ENCODE data around the gene WFDC9. TPM values are rescaled to one million over a fixed set of nuclear protein-coding genes. Genes with fewer than 3 reads are reported as not detected.

The WFDC9 gene
- total RNA-seq, 1 donor from 2014 or later, result not detected

DNA sequence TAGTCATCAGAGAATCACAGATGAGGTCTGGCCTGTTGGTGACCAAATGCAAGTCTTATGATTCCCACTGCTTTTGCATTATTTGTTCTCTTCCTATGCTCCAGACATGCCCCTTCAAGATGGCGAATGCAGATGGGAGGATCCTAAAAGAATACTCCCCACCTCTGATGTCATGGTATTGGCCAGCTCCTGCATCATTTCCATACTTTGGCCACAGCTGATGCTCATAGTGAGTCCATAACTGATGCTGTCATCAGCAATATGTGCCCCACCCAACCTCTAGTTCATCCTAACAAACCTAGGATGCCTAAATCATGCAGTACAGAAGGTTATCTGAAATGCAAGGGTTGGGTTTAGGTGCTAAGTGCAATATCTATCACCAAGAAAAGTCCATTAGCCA, 5.4 kb upstream of the WFDC9 start:
- Mint-ChIP-seq H3K9me3 (peaks cover 9% of the 10 kb centered on the region), H3K4me1 (no peaks in the 10 kb centered on the region), H3K36me3 (ENCODE audit: low read depth) (peaks cover 2% of the 10 kb centered on the region), H3K4me3 (no peak overlapping the region), H3K27me3 (ENCODE audit: low read depth) (peaks cover 33% of the 10 kb centered on the region), H3K27ac (ENCODE audit: unreplicated experiment) (no peak overlapping the region)
- DNase-seq (ENCODE audit: low read depth, low spot score), result no peak
- TF ChIP-seq, protein P1, sequence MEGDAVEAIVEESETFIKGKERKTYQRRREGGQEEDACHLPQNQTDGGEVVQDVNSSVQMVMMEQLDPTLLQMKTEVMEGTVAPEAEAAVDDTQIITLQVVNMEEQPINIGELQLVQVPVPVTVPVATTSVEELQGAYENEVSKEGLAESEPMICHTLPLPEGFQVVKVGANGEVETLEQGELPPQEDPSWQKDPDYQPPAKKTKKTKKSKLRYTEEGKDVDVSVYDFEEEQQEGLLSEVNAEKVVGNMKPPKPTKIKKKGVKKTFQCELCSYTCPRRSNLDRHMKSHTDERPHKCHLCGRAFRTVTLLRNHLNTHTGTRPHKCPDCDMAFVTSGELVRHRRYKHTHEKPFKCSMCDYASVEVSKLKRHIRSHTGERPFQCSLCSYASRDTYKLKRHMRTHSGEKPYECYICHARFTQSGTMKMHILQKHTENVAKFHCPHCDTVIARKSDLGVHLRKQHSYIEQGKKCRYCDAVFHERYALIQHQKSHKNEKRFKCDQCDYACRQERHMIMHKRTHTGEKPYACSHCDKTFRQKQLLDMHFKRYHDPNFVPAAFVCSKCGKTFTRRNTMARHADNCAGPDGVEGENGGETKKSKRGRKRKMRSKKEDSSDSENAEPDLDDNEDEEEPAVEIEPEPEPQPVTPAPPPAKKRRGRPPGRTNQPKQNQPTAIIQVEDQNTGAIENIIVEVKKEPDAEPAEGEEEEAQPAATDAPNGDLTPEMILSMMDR (conservative IDR thresholded peaks at IDR 0.05), result no peak

DNA sequence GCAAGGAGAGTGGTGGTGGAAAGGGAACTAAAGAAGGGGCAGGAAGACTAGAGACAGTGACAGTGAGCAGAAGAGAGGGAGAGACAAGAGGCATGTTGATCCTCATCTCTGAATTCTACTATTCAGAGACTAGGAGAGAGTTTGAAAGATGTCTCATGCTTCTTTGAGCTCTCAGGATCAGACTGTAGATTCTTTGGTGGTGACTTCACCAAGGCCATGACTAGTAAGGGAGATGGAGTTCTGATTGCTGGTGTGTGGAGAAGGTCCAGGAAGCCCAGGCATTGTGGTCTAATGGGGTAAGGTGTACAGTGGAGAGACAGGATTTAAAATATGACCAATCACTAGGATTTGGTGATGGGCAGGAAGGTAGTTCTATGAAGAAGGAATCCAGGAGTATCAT, 713 bp downstream of the WFDC9 start:
- peaks cover 44% of the 10 kb centered on the region for H3K27me3 Mint-ChIP-seq (ENCODE audit: low read depth)
- no peaks in the 10 kb centered on the region for H3K4me1 Mint-ChIP-seq
- H3K9me3 Mint-ChIP-seq, result peaks cover 3% of the 10 kb centered on the region
- no peak overlapping the region for H3K4me3 Mint-ChIP-seq
- H3K27ac Mint-ChIP-seq (ENCODE audit: unreplicated experiment), result no peak overlapping the region
- TF ChIP-seq, protein P1 (conservative IDR thresholded peaks at IDR 0.05), result no peak
- DNase-seq (ENCODE audit: low read depth, low spot score), result no peak
- no peaks in the 10 kb centered on the region for H3K36me3 Mint-ChIP-seq (ENCODE audit: low read depth)

DNA sequence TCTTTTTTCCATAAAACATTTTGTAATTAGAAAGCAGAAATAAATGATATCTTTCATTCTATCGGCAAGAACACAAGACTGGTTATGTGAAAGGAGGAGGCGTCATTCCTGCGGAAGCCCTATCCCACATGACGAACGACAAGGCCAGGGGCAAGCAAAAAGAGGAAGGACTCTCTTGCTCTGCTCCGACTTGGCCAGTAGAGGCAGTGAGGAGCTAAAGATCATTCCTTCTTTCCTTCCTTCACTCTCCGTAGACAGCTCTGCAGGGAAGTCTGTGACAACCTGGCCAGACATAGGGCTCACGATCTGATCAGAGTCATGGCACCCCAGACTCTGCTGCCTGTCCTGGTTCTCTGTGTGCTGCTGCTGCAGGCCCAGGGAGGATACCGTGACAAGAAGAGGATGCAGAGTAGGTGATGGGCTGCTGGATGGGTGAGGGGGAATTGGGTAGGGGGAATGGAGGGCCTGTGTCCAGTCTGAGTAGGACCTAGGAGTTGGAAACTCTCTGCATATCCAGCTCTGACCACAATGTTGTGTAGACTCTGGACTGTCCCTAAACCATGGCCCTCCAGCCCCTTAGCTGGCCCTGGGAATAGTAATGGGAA, 1.5 kb downstream of the WFDC9 start, which contains the start of gene WFDC10A:
TSS of gene WFDC10A (plus strand) at position 244 of the 605 bp plus-strand sequence. CDS start at position 319, 75 bp downstream.
- Mint-ChIP-seq H3K4me1 (no peaks in the 10 kb centered on the region), H3K36me3 (ENCODE audit: low read depth) (no peaks in the 10 kb centered on the region), H3K27me3 (ENCODE audit: low read depth) (peaks cover 47% of the 10 kb centered on the region), H3K27ac (ENCODE audit: unreplicated experiment) (no peak within 1 kb of the TSS), H3K4me3 (no peak within 1 kb of the TSS), H3K9me3 (peaks cover 3% of the 10 kb centered on the region)
- DNase-seq (ENCODE audit: low read depth, low spot score), result peak; percentile 45
- TF ChIP-seq, protein P1 (conservative IDR thresholded peaks at IDR 0.05), result peak; percentile 72

DNA sequence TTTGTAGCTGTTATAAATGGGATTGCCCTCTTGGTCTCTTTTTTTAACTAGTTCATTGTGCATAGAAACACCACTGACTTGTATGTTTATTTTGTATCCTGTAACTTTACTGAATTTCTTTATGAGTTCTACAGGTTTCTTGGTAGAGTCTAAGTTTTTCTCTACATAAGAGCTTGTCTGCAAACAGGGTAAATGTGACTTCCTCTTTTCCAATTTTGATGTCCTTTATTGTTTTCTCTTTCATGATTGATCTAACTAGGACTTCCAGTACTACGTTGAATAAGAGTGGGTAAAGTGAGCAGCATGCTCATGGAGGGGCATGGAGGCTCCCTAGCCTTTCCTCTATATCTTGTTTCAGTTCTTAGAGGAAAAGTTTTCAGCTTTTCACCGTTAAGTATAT, 4.5 kb downstream of the WFDC9 start:
- DNase-seq (ENCODE audit: low read depth, low spot score), result no peak
- no peaks in the 10 kb centered on the region for H3K4me1 Mint-ChIP-seq
- no peak overlapping the region for H3K4me3 Mint-ChIP-seq
- H3K36me3 Mint-ChIP-seq (ENCODE audit: low read depth), result no peaks in the 10 kb centered on the region
- no peaks in the 10 kb centered on the region for H3K9me3 Mint-ChIP-seq
- TF ChIP-seq, protein P1 (conservative IDR thresholded peaks at IDR 0.05), result no peak
- no peak overlapping the region for H3K27ac Mint-ChIP-seq (ENCODE audit: unreplicated experiment)
- H3K27me3 Mint-ChIP-seq (ENCODE audit: low read depth), result peaks cover 34% of the 10 kb centered on the region

DNA sequence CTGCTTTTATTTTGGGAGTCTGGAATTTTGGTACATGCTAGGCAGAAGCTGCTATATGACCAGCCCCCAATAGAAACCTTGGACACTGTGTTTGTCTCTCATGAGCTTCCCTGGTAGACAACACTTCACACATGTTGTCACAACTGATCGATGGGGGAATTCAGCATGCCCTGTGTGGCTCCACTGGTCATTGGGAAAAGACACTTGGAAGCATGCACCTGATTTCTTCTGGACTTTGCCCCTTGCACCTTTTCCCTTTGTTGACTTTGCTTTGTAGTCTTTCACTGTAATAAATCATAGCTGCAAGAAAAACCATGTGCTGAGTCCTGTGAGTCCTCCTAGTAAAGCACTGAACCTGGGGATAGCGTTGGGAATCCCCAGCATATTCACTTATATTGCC, 9.5 kb downstream of the WFDC9 start:
- Mint-ChIP-seq H3K4me1 (no peaks in the 10 kb centered on the region), H3K36me3 (ENCODE audit: low read depth) (no peaks in the 10 kb centered on the region), H3K4me3 (no peak overlapping the region), H3K27me3 (ENCODE audit: low read depth) (peaks cover 5% of the 10 kb centered on the region), H3K9me3 (no peaks in the 10 kb centered on the region), H3K27ac (ENCODE audit: unreplicated experiment) (no peak overlapping the region)
- TF ChIP-seq, protein P1 (conservative IDR thresholded peaks at IDR 0.05), result no peak
- no peak for DNase-seq (ENCODE audit: low read depth, low spot score)
